GM18511 (cell line): ENCODE results near the gene MALRD1.

Source experiments
- ATAC-seq: cut with Tn5 transposase; IDR thresholded peaks from one replicate; pipeline ENCODE4 v1.9.1; 2021; ENCODE audit warnings: mild to moderate bottlenecking, moderate library complexity; ENCODE audit not compliant: unreplicated experiment

The MALRD1 gene

GRCh38 chr10:19570991-19571390 lies 522.4 kb downstream of the MALRD1 start:
- ATAC-seq, result no peak

DNA sequence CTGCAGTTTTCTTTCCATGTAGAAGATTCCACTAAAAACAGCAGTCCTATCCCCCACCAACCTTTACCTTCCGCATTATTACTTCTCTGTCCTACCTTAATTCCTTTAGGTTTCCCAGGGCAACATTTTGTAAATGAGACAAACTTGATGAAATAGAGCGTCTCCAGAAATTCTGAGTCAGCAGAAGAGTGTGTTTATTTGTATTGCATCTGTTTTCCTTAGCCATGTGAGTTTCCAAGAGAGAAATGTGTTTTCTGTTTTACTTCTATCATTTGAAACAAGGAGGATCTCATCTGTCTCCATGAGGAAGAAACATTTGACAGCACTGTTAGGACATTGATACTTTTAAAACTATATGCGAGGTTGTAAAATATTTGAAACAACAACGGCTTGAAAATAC lies 523.5 kb downstream of the MALRD1 start:
- ATAC-seq, result no peak

- no peak for ATAC-seq
These were observed 528.0 kb downstream of the MALRD1 start for GRCh38 chr10:19576576-19576975.

GRCh38 chr10:19577381-19577780 lies 528.8 kb downstream of the MALRD1 start:
- ATAC-seq, result no peak

DNA sequence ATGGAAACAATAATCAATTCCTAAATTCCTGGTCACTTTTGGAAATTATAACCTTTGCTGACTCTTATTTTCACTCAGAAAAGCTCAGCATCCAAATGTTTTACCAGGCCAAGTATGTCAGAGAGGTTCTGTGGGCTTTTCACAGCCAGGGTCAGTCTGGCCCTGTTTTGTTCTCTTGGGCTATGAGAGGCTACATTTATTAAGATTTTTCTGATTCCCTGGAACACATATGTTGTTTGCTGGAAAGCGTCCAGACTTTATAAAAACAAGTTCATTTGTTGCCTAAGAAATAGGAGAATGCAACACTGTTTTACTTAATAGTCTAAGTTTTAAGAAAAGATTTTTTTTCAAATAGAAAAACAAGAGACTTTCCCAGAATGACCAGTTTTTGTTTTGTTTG lies 529.2 kb downstream of the MALRD1 start:
- ATAC-seq, result no peak

- ATAC-seq, result no peak
These were observed 530.0 kb downstream of the MALRD1 start for GRCh38 chr10:19578571-19578970.

GRCh38 chr10:19579761-19580545 lies 531.4 kb downstream of the MALRD1 start:
- ATAC-seq, result no peak

DNA sequence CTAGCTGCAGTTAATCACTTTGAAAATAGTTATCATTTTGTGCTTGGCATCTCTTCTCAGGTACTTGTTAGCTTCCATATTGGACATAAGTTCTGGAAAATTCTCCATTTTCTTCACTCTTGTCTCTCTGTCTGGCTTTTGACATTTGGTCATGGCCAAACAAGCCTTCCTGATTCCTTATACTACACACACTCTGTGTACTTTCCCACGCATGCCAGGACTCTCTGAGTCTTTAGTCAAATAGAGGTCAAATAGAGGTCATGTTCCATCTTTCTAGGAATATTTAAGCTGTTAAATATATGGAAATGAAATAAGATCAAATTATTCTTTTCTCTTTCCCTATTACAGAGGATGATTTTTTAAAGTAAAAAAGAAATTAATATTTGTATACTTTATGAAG lies 532.1 kb downstream of the MALRD1 start:
- no peak for ATAC-seq

GRCh38 chr10:19588608-19589007 lies 540.0 kb downstream of the MALRD1 start:
- ATAC-seq, result no peak

- no peak for ATAC-seq
These were observed 543.7 kb downstream of the MALRD1 start for GRCh38 chr10:19592276-19592675.

- no peak for ATAC-seq
These were observed 546.7 kb downstream of the MALRD1 start for GRCh38 chr10:19595212-19595845.

DNA sequence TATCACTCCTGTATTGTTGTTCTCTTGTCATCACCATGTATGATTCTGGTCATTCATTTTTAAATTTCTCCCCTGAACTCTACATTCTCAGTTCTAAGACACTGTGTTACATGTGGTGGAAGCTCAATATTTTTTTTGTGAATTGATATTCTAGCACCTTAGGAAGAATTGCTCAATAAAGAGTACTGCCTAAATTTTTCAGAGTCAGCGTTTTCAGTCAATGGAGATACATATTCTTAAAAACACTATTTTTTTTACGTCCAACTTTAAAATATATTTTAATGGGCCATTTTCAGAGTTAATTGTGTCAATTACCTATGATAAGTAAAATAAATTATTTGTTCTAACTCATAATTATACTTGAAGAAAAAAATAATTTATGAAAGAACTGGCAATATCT lies 557.2 kb downstream of the MALRD1 start:
- no peak for ATAC-seq

GRCh38 chr10:19606968-19607367 lies 558.4 kb downstream of the MALRD1 start:
- ATAC-seq, result no peak

- no peak for ATAC-seq
These were observed 563.2 kb downstream of the MALRD1 start for GRCh38 chr10:19611775-19612174.

DNA sequence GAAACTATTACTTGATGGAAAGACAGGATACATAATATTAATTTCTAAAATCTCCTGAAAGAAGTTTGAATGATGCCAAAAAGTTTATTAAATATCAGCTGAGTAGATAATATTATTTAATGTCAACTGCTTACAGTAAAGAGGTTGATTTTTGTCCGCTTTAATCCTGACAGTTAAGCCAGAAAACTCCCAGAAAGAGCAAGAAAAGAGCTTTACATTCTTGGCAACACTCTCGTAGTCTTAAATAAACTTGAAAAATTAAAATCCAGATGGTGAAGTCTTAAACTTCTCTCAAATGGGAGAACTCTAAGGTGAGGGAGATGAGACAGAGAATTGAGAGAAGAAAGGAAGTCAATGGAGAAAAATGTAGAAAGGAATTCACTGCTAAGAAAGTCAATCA lies 568.4 kb downstream of the MALRD1 start:
- ATAC-seq, result no peak

DNA sequence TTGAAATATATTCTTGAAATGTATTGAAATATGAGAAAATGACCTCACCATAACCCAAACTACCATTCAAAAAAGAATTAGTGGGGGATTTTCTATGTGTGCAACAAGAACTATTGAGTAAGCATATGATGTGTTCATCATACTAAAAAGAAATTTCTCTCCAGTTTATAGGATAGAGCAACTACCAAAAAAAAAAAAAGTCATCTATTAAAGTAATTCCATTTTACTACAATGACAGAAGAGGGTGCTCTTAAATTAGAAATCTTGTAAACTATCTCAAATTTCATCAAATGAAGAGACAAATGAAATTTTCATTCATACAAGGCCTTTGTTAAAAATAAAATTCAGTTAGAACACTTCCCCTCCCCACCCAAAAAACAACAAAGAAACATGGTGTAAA lies 572.2 kb downstream of the MALRD1 start:
- no peak for ATAC-seq

GRCh38 chr10:19623321-19623720 lies 574.7 kb downstream of the MALRD1 start:
- ATAC-seq, result no peak

- ATAC-seq, result no peak
These were observed 577.6 kb downstream of the MALRD1 start for GRCh38 chr10:19626156-19626555.

DNA sequence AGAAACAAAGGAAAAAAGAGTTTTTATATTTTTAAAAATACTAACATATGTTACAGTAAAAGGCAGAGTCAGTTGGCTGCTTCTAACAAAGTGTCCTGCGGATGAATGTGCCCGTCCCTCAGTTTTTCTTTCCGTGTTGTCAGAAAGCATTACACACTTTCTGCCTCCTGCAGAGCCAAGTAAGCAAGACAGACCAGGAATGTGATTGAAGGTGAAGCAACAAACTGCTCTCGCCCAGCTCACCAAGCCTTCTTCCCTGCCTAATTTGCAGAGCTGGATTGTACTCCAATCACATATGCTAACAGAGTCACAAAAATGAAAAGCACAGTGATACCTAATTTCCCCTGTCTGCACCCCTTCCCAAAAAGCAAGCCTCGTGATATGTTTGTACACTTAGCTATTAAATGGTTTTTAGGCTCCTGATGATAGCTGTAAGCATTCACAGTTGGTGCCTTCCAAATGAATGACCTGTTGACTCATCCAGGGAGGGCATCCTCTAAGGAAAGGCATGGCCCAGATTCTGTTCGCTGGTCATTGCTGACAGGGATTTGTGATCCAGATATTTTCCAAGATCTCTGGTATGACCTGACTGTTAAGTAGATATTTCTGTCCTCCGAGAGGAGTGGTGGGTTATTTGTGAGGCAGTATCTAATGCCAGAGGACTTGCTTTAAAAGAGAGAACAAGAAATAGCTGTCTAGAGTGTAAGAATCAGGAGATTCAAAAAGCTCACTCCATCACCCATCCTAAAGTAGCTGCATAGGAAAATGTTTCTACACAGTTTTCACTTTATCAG lies 580.4 kb downstream of the MALRD1 start:
- ATAC-seq, result no peak

DNA sequence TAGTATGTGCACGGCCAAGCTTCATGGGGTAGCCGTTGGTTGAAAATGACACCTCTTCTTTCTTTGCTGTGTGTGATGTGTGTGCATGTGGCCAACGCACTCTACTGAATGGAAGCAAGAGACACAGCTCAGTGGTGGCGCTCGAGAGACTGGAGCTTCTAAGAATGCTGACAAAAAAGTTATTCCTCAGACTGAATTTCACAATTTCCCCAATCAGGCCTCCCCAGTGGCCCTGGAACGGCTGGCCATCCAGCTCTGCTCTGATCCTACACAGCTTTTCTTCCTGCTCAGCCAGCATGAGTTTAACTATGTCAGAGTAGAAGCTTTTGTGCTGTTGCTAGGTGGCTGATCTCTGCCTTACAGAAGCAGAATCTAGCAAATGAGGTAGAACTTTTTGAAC lies 581.0 kb downstream of the MALRD1 start:
- no peak for ATAC-seq

- no peak for ATAC-seq
These were observed 585.6 kb downstream of the MALRD1 start for GRCh38 chr10:19634163-19634562.
